Putamen (tissue), 1 donor: ENCODE measurements around the gene FBXW8.

Experiments used
- DNase-seq: peaks from one replicate; pipeline ENCODE4 v3.0.0-alpha.2; 2016; ENCODE audit warnings: low spot score

FBXW8 gene

DNA sequence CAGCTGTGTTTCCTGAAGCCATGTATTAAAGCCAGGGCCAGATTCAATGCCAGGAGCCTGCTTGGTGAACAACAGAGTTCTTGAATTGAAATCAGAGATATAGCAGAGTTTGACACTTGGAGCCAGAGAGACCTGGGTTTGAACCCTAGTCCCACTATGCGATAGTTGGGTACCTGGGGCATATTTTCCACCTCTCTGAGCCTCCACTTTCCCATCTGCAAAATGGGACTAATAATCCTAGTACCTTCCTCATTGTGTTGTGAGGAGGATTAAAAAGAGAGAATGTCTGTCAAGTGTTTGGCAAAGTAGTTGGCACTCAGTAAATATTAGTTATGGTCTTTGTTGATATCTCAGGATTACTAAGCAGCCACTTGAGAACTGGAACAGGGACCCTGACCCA is 23.5 kb upstream of the FBXW8 start:
- DNase-seq = no peak

GRCh38 chr12:116887897-116888296 is 22.9 kb upstream of the FBXW8 start:
- no peak for DNase-seq

- DNase-seq = no peak
These were observed 20.4 kb upstream of the FBXW8 start for GRCh38 chr12:116890330-116890729.

GRCh38 chr12:116891019-116891418 is 19.7 kb upstream of the FBXW8 start:
- DNase-seq = no peak

DNA sequence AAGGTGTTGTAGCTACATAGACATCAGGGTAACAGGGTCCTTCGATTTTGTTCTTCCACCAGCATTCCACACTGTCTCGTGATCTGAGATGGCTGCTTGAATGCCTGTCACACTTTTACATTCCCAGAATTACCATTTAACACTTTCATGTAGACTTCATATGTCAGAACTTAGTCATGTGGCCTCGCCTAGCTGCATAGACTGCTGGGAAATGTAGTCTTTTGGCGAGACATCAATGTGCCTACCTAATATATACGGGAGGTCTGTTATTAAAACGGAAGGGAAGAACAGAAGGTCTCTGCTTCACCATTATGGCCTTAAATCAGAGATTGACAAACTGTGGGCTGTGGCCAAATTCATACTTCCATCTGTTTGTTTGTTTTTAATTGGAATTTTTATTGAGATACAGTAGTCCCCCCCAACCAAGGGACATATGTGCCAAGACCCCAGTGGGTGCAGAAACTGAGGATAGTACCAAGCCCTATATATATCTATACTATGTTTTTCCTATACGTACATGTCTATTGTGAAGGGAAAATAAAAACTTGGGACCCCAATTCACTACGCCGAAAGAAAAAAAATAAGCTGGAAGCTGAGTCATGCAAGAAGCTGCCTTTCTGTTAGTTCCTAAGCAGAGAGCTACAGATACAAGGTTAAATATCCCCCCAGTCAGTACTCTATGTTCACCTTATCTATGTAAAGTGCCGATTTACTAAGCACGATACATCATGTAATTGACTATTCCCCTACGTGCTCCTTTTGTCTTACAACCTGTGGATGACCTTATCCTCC is 18.2 kb upstream of the FBXW8 start:
- no peak for DNase-seq

- no peak for DNase-seq
These were observed 15.8 kb upstream of the FBXW8 start for GRCh38 chr12:116894913-116895312.

- DNase-seq = no peak
These were observed 14.3 kb upstream of the FBXW8 start for GRCh38 chr12:116896411-116896924.

- DNase-seq = no peak
These were observed 13.3 kb upstream of the FBXW8 start for GRCh38 chr12:116897476-116897875.

DNA sequence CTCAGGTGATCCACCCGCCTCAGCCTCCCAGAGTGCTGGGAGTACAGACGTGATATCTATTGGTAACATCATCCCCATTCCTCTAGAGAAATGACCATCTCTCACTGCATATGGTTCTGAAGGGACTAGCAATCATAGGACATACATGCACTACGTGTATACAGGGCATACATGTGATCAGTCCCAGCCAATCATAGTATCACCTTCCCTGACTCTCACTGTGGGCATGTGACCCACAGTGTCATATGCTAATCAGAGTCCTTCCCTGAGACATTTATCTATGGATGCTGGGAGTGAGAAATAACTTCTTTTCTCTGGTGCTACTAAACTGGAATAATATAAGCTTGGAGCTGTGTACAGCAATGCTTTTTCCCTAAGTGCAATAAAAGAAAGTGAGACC is 12.1 kb upstream of the FBXW8 start:
- DNase-seq = no peak

DNA sequence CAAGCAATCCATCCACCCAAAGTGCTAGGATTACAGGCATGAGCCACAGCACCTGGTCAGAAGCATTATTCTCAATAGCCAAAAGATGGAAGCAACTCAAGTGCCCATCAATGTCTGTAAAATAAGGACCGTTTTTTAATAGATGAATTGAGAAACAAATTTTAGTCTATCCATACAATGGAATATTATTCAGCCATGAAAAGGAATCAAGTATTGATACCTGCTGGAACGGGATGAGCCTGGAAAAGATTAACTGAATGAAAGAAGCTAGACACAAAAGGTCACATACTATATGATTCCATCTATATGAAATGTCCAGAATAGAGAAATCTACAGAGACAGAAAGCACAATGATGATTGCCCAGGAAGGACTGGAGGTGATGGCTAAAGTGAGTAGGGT is 9.1 kb upstream of the FBXW8 start:
- DNase-seq = no peak

GRCh38 chr12:116903818-116904217 is 6.9 kb upstream of the FBXW8 start:
- no peak for DNase-seq

DNA sequence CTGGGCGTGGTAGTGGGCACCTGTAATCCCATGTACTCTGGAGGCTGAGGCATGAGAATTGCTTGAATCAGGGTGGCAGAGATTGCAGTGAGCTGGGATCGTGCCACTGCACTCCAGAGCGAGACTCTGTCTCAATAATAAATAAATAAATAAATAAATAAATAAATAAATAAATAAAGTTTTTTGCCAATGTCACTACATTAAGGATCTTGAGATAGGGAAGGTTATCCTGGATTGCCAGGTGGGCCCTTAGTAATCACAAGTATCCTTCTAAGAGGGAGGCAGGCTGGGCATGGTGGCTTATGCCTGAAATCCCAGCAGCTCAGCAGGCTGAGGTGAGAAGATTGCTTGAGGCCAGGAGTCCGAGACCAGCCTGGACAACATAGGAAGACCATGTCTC is 4.5 kb upstream of the FBXW8 start:
- no peak for DNase-seq

DNA sequence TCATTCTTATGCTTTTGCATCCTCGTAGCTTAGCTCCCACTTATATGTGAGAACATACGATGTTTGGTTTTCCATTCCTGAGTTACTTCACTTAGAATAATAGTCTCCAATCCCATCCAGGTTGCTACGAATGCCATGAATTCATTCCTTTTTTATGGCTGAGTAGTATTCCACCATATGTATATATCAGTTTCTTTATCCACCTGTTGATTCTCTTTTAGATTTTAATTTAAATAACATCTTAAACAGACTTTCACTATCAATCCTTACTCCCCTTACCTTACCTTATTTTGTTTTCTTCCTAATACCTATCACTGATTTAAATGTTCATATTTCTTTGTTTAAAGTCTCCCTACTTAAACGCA is 488 bp upstream of the FBXW8 start:
- DNase-seq = no peak

GRCh38 chr12:116915326-116915725 is 4.6 kb downstream of the FBXW8 start:
- DNase-seq = no peak

- no peak for DNase-seq
These were observed 5.4 kb downstream of the FBXW8 start for GRCh38 chr12:116916122-116916521.

DNA sequence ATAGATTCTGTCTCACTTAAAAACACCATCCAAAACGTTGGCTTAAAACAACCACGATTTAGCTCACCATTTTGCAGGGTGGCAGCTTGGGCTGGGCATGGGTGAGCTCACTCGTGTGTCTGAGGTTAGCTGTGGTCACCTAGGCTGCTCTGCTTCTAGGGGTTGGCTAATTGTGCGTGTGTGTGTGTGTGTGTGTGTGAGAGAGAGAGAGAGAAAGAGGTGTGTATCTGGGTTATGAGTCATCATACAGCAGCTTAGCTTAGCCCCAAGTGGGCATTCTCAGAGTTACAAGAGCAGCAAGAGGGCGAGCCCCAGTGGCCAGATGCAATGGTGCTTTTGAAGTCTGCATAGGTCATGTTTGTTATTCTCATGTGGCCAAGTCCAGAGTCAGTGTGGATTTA is 6.0 kb downstream of the FBXW8 start:
- no peak for DNase-seq

- DNase-seq = no peak
These were observed 7.7 kb downstream of the FBXW8 start for GRCh38 chr12:116918464-116918863.

DNA sequence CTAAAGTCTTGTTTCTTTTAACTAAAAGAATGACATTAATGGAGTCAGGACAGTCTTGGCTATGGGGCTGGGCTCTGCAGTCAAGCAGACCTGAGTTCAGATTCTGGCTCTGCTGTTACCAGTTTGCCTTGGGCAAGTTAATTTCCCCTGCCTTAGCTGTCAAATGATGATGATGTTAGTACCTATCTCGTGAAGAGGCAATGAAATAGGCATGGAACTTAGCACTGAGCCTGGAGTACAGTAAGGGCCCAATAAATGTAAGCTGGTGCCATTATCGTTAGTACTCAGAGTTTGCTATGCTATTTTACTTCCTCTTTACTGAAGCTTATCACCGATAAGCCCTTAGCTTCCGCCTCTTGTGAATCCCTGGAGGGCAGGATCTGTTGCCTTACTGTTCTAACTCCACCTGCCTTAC is 8.5 kb downstream of the FBXW8 start:
- DNase-seq = no peak

- no peak for DNase-seq
These were observed 9.1 kb downstream of the FBXW8 start for GRCh38 chr12:116919706-116920485.

DNA sequence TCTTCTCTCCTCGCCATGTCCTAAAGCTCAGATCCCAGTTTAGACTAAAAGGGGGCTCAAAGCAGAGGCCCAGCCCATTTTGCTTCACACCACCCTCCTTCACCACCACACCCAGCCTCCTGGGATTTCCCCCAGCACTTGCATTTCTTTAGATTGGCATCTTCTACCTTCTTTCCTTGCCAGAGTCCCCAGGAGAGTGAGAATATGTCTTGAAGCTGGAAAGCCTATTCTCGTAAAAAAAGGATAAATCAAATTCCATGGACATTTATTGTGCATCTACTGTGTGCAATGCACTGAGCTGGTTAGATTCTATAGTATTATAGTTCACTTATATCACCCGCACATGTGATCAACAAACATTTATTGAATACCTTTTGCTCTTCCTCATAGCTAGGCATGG is 10.2 kb downstream of the FBXW8 start:
- no peak for DNase-seq

DNA sequence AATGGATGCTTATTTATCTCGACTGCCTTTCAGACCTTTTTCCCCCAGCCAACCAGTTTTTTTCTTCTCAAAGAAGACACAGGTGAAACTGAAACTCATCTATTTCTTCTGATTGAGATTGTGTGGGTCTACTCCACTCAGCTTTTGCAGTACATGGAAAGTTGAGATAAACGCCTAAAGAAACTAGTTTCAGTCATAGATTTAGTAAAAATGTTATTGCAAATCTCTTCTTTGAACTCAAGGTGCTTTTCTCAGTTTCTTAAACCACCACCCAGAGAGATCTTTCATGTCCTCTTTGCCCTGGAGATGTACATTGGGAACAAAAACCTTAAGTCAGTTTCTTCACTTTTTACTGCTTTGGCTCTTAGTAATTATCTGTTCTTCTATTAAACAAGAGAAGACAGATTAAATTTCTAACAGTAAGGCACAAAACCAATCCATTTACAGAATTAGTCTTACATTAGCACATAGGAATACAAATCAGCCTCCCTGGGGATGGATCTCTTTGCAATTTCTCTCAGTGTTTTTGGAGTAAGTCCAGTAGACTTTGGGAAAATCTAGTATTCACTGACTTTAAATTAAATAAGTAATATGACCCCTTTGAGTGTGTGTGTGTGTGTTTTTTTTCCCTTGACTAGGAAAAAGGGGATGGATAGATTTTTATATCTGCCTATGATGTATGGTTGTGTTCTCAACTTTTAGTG is 11.6 kb downstream of the FBXW8 start:
- DNase-seq = no peak

GRCh38 chr12:116924558-116925453 is 14.1 kb downstream of the FBXW8 start:
- DNase-seq = no peak
